Activated CD4-positive, alpha-beta T cell treated with anti-CD3 and anti-CD28 coated beads, Interleukin-2, amount 10 ng/mL, durations not matched to agents 24 days and 14 days (primary cell): ENCODE measurements around the gene ESRRB. TPM values are rescaled to one million over a fixed set of nuclear protein-coding genes. Genes with fewer than 3 reads are reported as not detected.
A peak's percentile ranks its signal among the peaks of the same experiment; 100 is the strongest.

ENCODE experiments used
- DNase-seq: peaks from one replicate; pipeline ENCODE4 v3.0.0; 2022
- H3K27ac Mint-ChIP-seq: one replicate; pipeline ENCODE4 v1.8.0; 2022; ENCODE audit warnings: mild to moderate bottlenecking, mixed read lengths
- H3K27me3 Mint-ChIP-seq: one replicate; pipeline ENCODE4 v1.8.0; 2022; ENCODE audit warnings: mixed read lengths
- H3K36me3 Mint-ChIP-seq: one replicate; pipeline ENCODE4 v1.8.0; 2022; ENCODE audit warnings: low read depth, mild to moderate bottlenecking, mixed read lengths
- H3K4me1 Mint-ChIP-seq: one replicate; pipeline ENCODE4 v1.8.0; 2021; ENCODE audit warnings: mixed read lengths
- H3K4me3 Mint-ChIP-seq: one replicate; pipeline ENCODE4 v1.8.0; 2022; ENCODE audit warnings: mild to moderate bottlenecking, moderate library complexity, mixed read lengths
- H3K9me3 Mint-ChIP-seq: one replicate; pipeline ENCODE4 v1.8.0; 2021; ENCODE audit warnings: mixed read lengths
- intact Hi-C: fragments of 100-400 bp; cut with micrococcal nuclease; formaldehyde crosslinking; loops from one replicate; pipeline ENCODE4 v1.15.1; 2023
- total RNA-seq: library from RNA; stranded (reverse); gene quantifications from 2 replicates; pipeline ENCODE4 v1.2.3, GENCODE V29; 2022

Gene ESRRB
- total RNA-seq, 1 donor from 2014 or later: 0.09 TPM

GRCh38 chr14:76430017-76430416, 54.1 kb downstream of the ESRRB start:
- no peaks in the 10 kb centered on the region for H3K4me1 Mint-ChIP-seq
- intact Hi-C loops: no loop called here
- no peaks in the 10 kb centered on the region for H3K9me3 Mint-ChIP-seq
- DNase-seq: no peak
- H3K36me3 Mint-ChIP-seq: no peaks in the 10 kb centered on the region
- H3K27ac Mint-ChIP-seq: no peak overlapping the region
- H3K27me3 Mint-ChIP-seq: no peaks in the 10 kb centered on the region
- H3K4me3 Mint-ChIP-seq: no peak overlapping the region

DNA sequence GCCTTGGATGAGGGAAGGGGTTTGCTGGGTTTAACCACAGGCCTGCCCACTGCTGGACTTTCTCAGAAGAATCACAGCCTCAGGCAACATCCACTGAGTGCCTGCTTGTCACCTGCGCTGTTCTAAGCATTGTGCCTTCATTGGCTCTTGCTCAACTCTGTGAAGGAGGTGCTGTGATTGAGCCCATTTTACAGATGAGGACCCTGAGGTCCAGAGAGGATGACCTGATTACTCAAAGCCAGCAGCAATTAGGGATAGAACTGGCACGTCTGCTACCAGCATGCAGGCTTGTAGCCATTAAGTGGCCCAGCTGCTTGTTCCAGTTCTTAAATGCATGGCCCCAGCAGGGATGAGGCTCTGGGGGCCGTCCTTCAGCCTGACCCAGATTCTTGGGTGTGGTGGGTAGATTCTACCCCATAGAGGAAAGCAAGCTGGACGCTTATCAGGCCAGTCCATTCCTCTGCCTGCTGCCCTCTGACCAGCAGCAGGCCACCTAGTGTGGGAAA, 54.6 kb downstream of the ESRRB start:
- Mint-ChIP-seq H3K4me1 (no peaks in the 10 kb centered on the region), H3K4me3 (no peak overlapping the region), H3K27ac (no peak overlapping the region), H3K36me3 (no peaks in the 10 kb centered on the region), H3K9me3 (no peaks in the 10 kb centered on the region), H3K27me3 (no peaks in the 10 kb centered on the region)
- intact Hi-C loops: no loop called here
- no peak for DNase-seq

GRCh38 chr14:76431538-76431937, 55.6 kb downstream of the ESRRB start:
- H3K27me3 Mint-ChIP-seq: no peaks in the 10 kb centered on the region

GRCh38 chr14:76432827-76433752, 57.2 kb downstream of the ESRRB start:
- Mint-ChIP-seq H3K36me3 (no peaks in the 10 kb centered on the region), H3K4me1 (no peaks in the 10 kb centered on the region), H3K27ac (no peak overlapping the region), H3K27me3 (no peaks in the 10 kb centered on the region), H3K4me3 (no peak overlapping the region), H3K9me3 (no peaks in the 10 kb centered on the region)
- intact Hi-C loops: no loop called here
- no peak for DNase-seq

More at GRCh38 chr14:76431538-76431937, 55.6 kb downstream of the ESRRB start:
- Mint-ChIP-seq H3K4me1 (no peaks in the 10 kb centered on the region), H3K36me3 (no peaks in the 10 kb centered on the region), H3K27ac (no peak overlapping the region), H3K9me3 (no peaks in the 10 kb centered on the region), H3K4me3 (no peak overlapping the region)
- intact Hi-C loops: no loop called here
- no peak for DNase-seq

DNA sequence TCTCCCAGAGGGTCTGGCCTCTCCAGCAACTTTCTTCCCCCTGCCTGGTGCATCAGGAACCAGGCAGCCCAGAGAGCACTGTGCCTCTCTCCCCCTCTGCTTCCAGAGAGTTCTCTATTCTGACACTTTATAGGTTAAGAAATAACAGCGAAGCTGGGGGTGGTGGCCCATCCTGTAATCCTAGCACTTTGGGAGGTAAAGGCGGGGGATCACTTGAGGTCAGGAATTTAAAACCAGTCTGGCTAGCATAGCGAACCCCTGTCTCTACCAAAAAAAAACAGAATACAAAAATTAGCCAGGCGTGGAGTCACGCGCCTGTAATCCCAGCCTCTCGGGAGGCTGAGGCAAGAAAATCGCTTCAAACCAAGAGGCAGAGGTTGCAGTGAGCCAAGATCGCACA, 58.3 kb downstream of the ESRRB start:
- Mint-ChIP-seq H3K4me3 (no peak overlapping the region), H3K9me3 (no peaks in the 10 kb centered on the region), H3K4me1 (no peaks in the 10 kb centered on the region), H3K27ac (no peak overlapping the region), H3K27me3 (no peaks in the 10 kb centered on the region), H3K36me3 (no peaks in the 10 kb centered on the region)
- no peak for DNase-seq
- intact Hi-C loops: no loop called here

- H3K4me1 Mint-ChIP-seq: no peaks in the 10 kb centered on the region
- intact Hi-C loops: no loop called here
Measured at GRCh38 chr14:76439237-76439775, 63.4 kb downstream of the ESRRB start.

GRCh38 chr14:76446486-76446885, 70.5 kb downstream of the ESRRB start:
- Mint-ChIP-seq H3K27ac (no peak overlapping the region), H3K36me3 (no peaks in the 10 kb centered on the region), H3K4me3 (no peak overlapping the region), H3K9me3 (no peaks in the 10 kb centered on the region), H3K4me1 (no peaks in the 10 kb centered on the region), H3K27me3 (peaks cover 4% of the 10 kb centered on the region)
- intact Hi-C loops: no loop called here
- DNase-seq: no peak

More at GRCh38 chr14:76439237-76439775, 63.4 kb downstream of the ESRRB start:
- Mint-ChIP-seq H3K27me3 (peaks cover 2% of the 10 kb centered on the region), H3K27ac (no peak overlapping the region), H3K9me3 (no peaks in the 10 kb centered on the region), H3K36me3 (no peaks in the 10 kb centered on the region), H3K4me3 (no peak overlapping the region)
- no peak for DNase-seq

GRCh38 chr14:76446921-76447320, 71.0 kb downstream of the ESRRB start:
- DNase-seq: no peak
- no peaks in the 10 kb centered on the region for H3K4me1 Mint-ChIP-seq
- no peaks in the 10 kb centered on the region for H3K36me3 Mint-ChIP-seq
- intact Hi-C loops: no loop called here
- no peaks in the 10 kb centered on the region for H3K9me3 Mint-ChIP-seq
- H3K27ac Mint-ChIP-seq: no peak overlapping the region
- no peak overlapping the region for H3K4me3 Mint-ChIP-seq
- peaks cover 4% of the 10 kb centered on the region for H3K27me3 Mint-ChIP-seq

GRCh38 chr14:76450476-76450875, 74.5 kb downstream of the ESRRB start:
- DNase-seq: no peak
- Mint-ChIP-seq H3K4me3 (no peak overlapping the region), H3K27ac (no peak overlapping the region), H3K9me3 (no peaks in the 10 kb centered on the region), H3K4me1 (no peaks in the 10 kb centered on the region), H3K36me3 (no peaks in the 10 kb centered on the region), H3K27me3 (peaks cover 6% of the 10 kb centered on the region)
- intact Hi-C loops: no loop called here

DNA sequence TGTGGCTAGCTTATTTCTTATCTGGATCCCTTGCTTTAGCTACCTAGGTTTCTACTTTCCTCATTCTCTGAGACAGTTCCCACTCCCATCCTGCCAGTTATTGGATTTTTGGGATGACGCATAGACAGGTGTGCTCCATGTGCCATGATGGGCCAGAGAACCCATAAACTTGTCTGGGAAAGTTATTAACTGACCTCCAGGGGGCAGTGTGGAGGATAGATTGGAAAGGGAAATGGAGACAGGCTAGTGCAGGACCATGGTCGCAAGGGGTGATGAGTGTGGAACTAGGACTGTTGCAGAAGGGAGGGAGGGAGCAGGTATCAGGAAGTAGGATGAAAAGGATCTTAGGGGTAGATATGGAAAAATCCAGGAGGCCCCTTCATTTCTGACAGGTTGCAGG, 80.3 kb downstream of the ESRRB start:
- Mint-ChIP-seq H3K27ac (no peak overlapping the region), H3K4me1 (no peaks in the 10 kb centered on the region), H3K9me3 (no peaks in the 10 kb centered on the region), H3K36me3 (no peaks in the 10 kb centered on the region), H3K4me3 (no peak overlapping the region), H3K27me3 (peaks cover 4% of the 10 kb centered on the region)
- peak; percentile 81 for DNase-seq
- intact Hi-C loops: no loop called here

GRCh38 chr14:76456891-76457586, 81.1 kb downstream of the ESRRB start:
- H3K27me3 Mint-ChIP-seq: peaks cover 4% of the 10 kb centered on the region
- no peak overlapping the region for H3K27ac Mint-ChIP-seq
- no peak for DNase-seq
- H3K4me1 Mint-ChIP-seq: no peaks in the 10 kb centered on the region
- no peaks in the 10 kb centered on the region for H3K9me3 Mint-ChIP-seq
- no peak overlapping the region for H3K4me3 Mint-ChIP-seq
- H3K36me3 Mint-ChIP-seq: no peaks in the 10 kb centered on the region
- intact Hi-C loops: no loop called here

- H3K4me1 Mint-ChIP-seq: no peaks in the 10 kb centered on the region
- intact Hi-C loops: no loop called here
Measured at GRCh38 chr14:76457841-76458240, 81.9 kb downstream of the ESRRB start.

GRCh38 chr14:76461886-76462285, 85.9 kb downstream of the ESRRB start:
- Mint-ChIP-seq H3K4me3 (no peak overlapping the region), H3K4me1 (no peaks in the 10 kb centered on the region), H3K27ac (no peak overlapping the region), H3K36me3 (no peaks in the 10 kb centered on the region), H3K9me3 (no peaks in the 10 kb centered on the region), H3K27me3 (no peaks in the 10 kb centered on the region)
- no peak for DNase-seq
- intact Hi-C loops: no loop called here

More at GRCh38 chr14:76457841-76458240, 81.9 kb downstream of the ESRRB start:
- DNase-seq: no peak
- Mint-ChIP-seq H3K9me3 (no peaks in the 10 kb centered on the region), H3K27me3 (peaks cover 4% of the 10 kb centered on the region), H3K36me3 (no peaks in the 10 kb centered on the region), H3K4me3 (no peak overlapping the region), H3K27ac (no peak overlapping the region)

DNA sequence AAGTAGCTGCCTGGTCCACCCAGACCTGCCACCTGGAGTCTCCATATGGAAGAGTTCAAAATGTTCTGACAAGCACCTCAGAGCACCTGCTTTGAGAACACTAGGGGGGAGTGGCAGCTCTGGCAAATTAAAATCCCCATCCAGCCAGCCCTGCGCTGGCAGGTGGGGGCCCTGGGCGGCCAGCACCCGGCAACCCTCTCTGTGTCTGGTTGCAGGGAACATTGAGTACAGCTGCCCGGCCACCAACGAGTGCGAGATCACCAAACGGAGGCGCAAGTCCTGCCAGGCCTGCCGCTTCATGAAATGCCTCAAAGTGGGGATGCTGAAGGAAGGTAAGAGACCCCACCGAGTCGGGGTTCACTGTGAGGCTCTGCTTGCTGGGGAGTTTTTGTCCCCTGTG, 86.4 kb downstream of the ESRRB start:
- Mint-ChIP-seq H3K9me3 (no peaks in the 10 kb centered on the region), H3K27ac (no peak overlapping the region), H3K36me3 (no peaks in the 10 kb centered on the region)

More for the DNA sequence above, 86.4 kb downstream of the ESRRB start:
- no peak for DNase-seq
- Mint-ChIP-seq H3K4me3 (no peak overlapping the region), H3K27me3 (no peaks in the 10 kb centered on the region), H3K4me1 (no peaks in the 10 kb centered on the region)
- intact Hi-C loops: no loop called here
